GM12801 (cell line): ENCODE data around the gene ACAP2.

Experiments
- TF ChIP-seq, protein P1 (sequence below): IDR thresholded peaks from one replicate; pipeline ENCODE4 v1.5.1; 2011; ENCODE audit warnings: control low read depth; ENCODE audit not compliant: insufficient read length; ENCODE audit errors: extremely low read depth

Gene ACAP2

DNA sequence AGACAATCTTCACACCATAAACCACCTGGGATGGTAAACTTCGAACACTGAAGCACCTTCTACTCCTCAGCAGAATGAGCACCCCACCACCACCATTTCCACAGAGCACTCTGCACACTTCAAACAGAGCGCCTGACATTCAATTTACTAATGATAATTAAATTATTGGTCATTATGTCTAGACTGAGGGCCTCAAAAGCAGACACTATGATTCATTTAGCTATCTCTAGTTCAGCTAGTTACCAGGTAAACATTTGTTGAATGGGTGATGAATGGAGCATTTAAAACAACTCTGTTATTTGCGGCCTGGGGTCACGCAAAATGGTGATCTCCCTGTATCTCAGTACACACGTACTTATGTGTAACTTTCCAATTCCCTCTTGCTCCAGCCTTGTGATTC is 40.9 kb downstream of the ACAP2 start:
- TF ChIP-seq, protein P1, sequence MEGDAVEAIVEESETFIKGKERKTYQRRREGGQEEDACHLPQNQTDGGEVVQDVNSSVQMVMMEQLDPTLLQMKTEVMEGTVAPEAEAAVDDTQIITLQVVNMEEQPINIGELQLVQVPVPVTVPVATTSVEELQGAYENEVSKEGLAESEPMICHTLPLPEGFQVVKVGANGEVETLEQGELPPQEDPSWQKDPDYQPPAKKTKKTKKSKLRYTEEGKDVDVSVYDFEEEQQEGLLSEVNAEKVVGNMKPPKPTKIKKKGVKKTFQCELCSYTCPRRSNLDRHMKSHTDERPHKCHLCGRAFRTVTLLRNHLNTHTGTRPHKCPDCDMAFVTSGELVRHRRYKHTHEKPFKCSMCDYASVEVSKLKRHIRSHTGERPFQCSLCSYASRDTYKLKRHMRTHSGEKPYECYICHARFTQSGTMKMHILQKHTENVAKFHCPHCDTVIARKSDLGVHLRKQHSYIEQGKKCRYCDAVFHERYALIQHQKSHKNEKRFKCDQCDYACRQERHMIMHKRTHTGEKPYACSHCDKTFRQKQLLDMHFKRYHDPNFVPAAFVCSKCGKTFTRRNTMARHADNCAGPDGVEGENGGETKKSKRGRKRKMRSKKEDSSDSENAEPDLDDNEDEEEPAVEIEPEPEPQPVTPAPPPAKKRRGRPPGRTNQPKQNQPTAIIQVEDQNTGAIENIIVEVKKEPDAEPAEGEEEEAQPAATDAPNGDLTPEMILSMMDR = no peak

DNA sequence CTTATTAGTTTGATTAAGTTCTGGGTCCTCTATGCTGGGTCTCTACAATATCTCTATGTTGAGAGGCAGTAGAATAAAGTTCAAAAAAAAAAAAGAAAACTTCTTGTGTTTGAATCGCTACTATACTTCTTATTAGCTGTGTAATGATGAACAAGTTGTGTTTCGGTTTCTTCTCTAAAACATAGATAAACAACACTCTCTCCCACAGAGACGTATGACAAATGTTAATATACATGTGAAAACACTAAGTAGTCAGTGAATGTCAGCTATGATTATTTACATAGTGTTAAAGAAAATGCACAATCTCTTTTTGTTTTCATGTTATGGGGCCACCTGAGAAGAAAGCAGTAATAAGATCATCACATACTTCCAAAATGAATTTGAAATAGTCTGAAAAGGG is 45.3 kb downstream of the ACAP2 start:
- TF ChIP-seq, protein P1 = no peak

DNA sequence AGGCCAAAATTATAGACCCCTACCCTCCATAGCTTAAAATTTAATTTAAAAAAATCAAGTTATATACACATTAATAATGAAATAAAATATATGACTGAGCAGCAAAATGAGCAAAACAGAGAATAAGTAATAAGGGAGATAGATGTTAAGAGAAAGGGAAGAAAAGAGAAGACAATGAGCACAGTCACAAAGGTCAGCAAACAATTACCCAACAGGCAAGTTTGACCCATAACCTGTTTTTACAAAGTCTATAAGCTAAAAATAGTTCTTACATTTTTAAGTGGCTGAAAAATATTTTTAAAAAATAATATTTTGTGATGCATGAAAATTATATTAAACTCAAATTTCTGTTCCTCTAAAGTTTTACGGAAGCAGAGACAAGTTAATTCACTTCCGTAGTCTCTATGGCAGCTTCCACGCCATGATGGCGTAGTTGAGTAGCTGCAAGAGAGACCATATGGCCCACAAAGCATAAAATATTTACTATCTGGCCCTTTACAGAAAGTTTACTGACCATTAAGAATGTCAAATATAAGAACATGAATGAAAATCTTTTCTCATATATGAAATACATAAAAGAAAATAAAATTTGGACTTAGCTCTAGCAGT is 47.5 kb downstream of the ACAP2 start:
- TF ChIP-seq, protein P1 = no peak

DNA sequence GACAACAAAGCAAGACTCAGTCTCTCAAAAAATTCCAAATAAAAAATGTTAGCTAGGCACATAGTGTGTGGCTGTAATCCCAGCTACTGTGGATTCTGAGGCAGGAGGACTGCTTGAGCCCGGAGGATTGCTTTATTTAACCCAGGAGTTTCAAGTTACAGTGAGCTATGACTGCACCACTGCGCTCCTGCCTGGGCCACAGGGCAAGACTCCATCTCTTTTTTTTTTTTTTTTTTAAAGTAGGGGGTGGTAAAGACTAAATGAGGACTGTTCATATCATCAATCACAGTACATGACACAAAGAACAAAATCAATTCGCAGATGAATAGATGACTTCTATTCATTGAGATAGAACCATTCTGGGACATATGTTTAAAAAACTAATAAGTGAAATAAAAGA is 48.1 kb downstream of the ACAP2 start:
- TF ChIP-seq, protein P1 = no peak

DNA sequence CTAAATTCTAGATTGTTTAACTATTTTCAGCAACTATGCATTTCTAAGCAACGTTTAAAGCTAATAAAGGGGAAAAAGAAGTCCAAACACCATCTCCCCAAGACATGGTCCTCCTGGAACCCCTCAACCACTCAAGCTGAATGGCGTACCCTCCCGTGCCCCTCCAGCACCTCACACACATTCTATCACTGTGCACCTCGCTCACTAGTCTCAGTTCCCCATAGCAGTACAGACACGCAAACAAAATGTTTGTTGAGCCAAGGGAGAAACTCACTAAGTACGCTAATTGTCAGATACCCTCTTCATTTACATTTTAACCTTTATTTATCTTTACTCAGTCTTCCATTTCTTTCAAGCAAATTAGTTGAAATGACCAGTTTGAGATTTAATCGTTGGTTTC is 48.8 kb downstream of the ACAP2 start:
- TF ChIP-seq, protein P1 = no peak

DNA sequence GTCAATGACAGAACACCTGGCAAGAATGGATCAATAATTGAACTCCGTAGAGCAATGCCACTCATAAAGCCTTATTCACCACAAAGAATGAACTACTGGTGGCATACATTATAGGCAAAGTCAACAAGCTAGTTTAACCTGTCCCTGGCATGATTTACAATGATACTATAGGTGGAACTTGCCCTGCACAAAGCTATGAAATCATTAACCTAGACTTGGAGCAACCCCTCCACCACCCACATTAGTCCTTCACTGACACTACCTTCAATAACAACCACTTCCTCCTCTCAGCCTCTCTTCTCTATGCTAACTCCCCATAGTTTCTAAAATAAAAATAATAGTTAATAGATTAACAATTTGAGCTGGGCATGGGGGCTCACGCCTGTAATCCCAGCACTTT is 54.4 kb downstream of the ACAP2 start:
- TF ChIP-seq, protein P1 = no peak

DNA sequence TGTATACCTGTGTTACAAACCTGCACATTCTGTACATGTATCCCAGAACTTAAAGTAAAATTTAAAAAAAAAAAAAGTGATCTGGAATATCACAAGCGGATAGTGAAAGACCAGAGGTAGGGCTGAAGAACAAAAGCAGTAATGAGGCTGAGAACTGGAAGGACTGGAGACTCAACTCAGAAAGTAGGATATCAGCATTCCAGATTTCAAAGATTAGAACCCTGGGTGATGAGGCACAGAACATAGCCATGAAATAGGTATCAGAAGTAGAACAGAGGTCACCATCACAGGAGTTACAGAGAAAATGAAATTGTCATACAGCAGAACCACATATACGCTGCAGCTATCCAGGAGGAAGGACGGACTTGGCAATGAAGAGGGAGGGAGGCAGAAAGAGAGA is 56.1 kb downstream of the ACAP2 start:
- TF ChIP-seq, protein P1 = no peak
